ENCODE results near the gene ELF4.

Gene ELF4

GRCh38 chrX:130049821-130050220 lies 60.5 kb downstream of the ELF4 start:
- Histone ChIP-seq H3K27ac (ENCODE audit: low read depth, low read length) (no peak overlapping the region), H3K27me3 (ENCODE audit: control insufficient read depth, insufficient read depth, low read length) (no peaks in the 10 kb centered on the region), H3K36me3 (ENCODE audit: control insufficient read depth, insufficient read depth, low read length) (peaks cover 12% of the 10 kb centered on the region), H3K9ac (ENCODE audit: low read length) (no peak overlapping the region), H3K4me1 (ENCODE audit: control insufficient read depth, insufficient read depth, low read length) (no peaks in the 10 kb centered on the region), H3K4me3 (ENCODE audit: low read length) (no peak overlapping the region)

DNA sequence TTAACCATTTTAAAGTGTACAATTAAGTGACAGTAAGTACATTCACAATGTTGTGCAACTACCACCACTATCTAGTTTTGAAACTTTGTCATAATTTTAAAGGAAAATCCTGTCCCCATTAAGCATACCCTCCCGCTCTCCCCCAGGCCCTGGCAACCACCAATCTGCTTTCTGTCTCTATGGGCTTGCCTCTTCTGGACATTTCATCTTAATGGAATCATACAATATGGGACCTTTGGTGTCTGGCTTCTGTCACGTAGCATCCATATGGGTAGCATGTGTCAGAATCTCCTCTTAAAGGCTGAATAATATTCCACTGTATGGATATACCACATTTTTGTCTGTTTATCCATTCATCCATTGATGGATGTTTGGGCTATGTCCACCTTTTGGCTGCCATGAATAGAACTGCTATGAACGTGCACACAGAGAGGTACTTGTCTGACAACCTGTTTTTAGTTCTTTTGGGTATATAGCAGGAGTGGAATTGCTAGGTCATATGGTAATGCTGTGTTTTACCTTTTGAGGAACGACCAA lies 61.5 kb downstream of the ELF4 start:
- Histone ChIP-seq H3K27ac (ENCODE audit: low read depth, low read length) (no peak overlapping the region), H3K4me1 (ENCODE audit: control insufficient read depth, insufficient read depth, low read length) (no peaks in the 10 kb centered on the region), H3K4me3 (ENCODE audit: low read length) (no peak overlapping the region), H3K9ac (ENCODE audit: low read length) (no peak overlapping the region), H3K27me3 (ENCODE audit: control insufficient read depth, insufficient read depth, low read length) (no peaks in the 10 kb centered on the region), H3K36me3 (ENCODE audit: control insufficient read depth, insufficient read depth, low read length) (peaks cover 12% of the 10 kb centered on the region)

- no peak overlapping the region for H3K9ac ChIP-seq (ENCODE audit: low read length)
- no peak overlapping the region for H3K4me3 ChIP-seq (ENCODE audit: low read length)
- no peaks in the 10 kb centered on the region for H3K27me3 ChIP-seq (ENCODE audit: control insufficient read depth, insufficient read depth, low read length)
- peaks cover 10% of the 10 kb centered on the region for H3K36me3 ChIP-seq (ENCODE audit: control insufficient read depth, insufficient read depth, low read length)
- H3K27ac ChIP-seq (ENCODE audit: low read depth, low read length), result no peak overlapping the region
- no peaks in the 10 kb centered on the region for H3K4me1 ChIP-seq (ENCODE audit: control insufficient read depth, insufficient read depth, low read length)
Measured at GRCh38 chrX:130047416-130047815, 62.9 kb downstream of the ELF4 start.

DNA sequence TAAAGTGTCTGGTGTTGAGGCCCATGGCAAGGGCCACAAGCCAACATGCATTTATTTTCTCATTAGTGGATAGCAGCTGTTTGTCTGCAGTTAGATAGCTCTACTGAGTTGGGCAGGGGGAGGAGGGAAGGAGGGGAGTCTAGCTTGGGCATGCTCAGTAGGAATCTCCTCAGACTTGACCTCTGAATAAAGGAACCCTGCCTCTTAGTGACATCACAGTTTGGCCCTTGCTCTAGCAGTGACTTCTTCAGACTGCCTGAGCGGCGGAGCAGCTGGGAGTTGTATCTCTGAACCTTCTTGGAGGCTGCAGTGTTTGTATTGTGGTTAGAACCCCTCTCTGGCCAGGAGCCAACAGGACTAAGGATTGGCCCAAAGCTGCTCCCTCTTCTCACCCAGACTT lies 70.5 kb downstream of the ELF4 start:
- Histone ChIP-seq H3K4me1 (ENCODE audit: control insufficient read depth, insufficient read depth, low read length) (no peaks in the 10 kb centered on the region), H3K9ac (ENCODE audit: low read length) (no peak overlapping the region), H3K36me3 (ENCODE audit: control insufficient read depth, insufficient read depth, low read length) (peaks cover 16% of the 10 kb centered on the region), H3K27ac (ENCODE audit: low read depth, low read length) (no peak overlapping the region), H3K27me3 (ENCODE audit: control insufficient read depth, insufficient read depth, low read length) (no peaks in the 10 kb centered on the region), H3K4me3 (ENCODE audit: low read length) (no peak overlapping the region)

DNA sequence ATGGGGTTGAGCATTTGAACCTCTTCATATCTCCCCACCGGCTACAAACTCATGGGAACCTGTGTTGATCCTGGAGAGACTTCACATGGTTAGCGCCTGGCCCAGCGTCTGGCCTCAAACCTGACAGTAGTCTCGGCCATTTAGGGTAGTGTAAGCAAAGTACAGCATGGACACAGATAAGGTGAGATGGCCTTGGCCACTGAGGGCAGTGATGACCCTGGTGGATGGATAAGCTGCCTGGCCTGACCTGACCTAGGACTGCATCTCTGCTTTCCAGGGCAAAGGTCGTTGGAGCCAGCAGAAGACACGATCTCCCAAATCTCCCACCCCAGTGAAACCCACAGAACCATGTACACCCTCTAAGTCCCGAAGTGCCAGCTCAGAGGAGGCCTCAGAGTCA lies 76.1 kb downstream of the ELF4 start:
- no peak overlapping the region for H3K4me3 ChIP-seq (ENCODE audit: low read length)
- no peak overlapping the region for H3K9ac ChIP-seq (ENCODE audit: low read length)
- H3K4me1 ChIP-seq (ENCODE audit: control insufficient read depth, insufficient read depth, low read length), result no peaks in the 10 kb centered on the region
- H3K36me3 ChIP-seq (ENCODE audit: control insufficient read depth, insufficient read depth, low read length), result peaks cover 25% of the 10 kb centered on the region
- H3K27ac ChIP-seq (ENCODE audit: low read depth, low read length), result no peak overlapping the region
- no peaks in the 10 kb centered on the region for H3K27me3 ChIP-seq (ENCODE audit: control insufficient read depth, insufficient read depth, low read length)

- Histone ChIP-seq H3K27me3 (ENCODE audit: control insufficient read depth, insufficient read depth, low read length) (no peaks in the 10 kb centered on the region), H3K27ac (ENCODE audit: low read depth, low read length) (no peak overlapping the region), H3K4me3 (ENCODE audit: low read length) (no peak overlapping the region), H3K4me1 (ENCODE audit: control insufficient read depth, insufficient read depth, low read length) (no peaks in the 10 kb centered on the region), H3K36me3 (ENCODE audit: control insufficient read depth, insufficient read depth, low read length) (peaks cover 20% of the 10 kb centered on the region), H3K9ac (ENCODE audit: low read length) (no peak overlapping the region)
Measured at GRCh38 chrX:130032552-130032951, 77.7 kb downstream of the ELF4 start.

DNA sequence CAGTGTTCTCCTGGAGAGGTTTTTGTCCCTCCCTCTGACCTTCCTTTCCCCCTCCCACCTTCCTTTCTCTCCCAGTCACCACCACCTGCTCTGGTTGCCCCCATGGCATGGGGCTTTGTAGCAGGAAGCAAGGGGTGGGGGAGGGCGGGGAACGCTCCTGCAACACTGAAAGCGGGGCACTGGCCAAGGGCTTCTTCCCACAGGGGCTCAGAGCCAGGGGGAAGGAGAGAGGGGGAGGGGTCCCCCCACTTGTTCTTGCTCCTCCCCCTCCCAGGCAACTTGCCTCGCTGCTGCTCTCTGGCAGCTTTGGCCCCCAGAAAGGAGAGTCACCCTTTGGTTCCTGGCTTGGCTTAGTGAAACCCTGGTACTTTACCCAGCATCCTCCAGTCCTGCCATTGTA lies 79.5 kb downstream of the ELF4 start:
- Histone ChIP-seq H3K4me1 (ENCODE audit: control insufficient read depth, insufficient read depth, low read length) (no peaks in the 10 kb centered on the region), H3K9ac (ENCODE audit: low read length) (no peak overlapping the region), H3K36me3 (ENCODE audit: control insufficient read depth, insufficient read depth, low read length) (peaks cover 15% of the 10 kb centered on the region), H3K27me3 (ENCODE audit: control insufficient read depth, insufficient read depth, low read length) (no peaks in the 10 kb centered on the region), H3K4me3 (ENCODE audit: low read length) (no peak overlapping the region), H3K27ac (ENCODE audit: low read depth, low read length) (no peak overlapping the region)

DNA sequence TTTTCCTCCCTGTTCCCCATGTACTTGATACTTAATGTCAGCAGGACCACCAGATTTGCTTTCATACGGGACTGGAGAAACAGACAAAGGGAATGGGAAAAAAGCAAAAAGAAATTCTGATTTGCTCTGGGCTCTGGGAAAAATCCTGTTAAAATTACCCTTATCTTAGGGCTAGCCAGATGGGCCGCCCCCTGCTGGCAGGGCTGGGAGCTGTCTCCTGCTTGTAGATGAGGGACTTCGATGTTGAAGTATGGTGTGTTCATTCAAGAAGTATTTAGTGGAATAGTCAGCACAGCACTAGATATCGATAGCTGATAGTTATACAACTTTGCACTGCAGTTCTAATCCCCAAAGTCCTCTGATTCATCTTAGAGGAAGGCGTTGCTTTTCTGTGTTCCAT lies 82.1 kb downstream of the ELF4 start:
- no peaks in the 10 kb centered on the region for H3K27me3 ChIP-seq (ENCODE audit: control insufficient read depth, insufficient read depth, low read length)
- H3K36me3 ChIP-seq (ENCODE audit: control insufficient read depth, insufficient read depth, low read length), result peaks cover 11% of the 10 kb centered on the region
- H3K27ac ChIP-seq (ENCODE audit: low read depth, low read length), result no peak overlapping the region
- H3K9ac ChIP-seq (ENCODE audit: low read length), result no peak overlapping the region
- H3K4me3 ChIP-seq (ENCODE audit: low read length), result no peak overlapping the region
- no peaks in the 10 kb centered on the region for H3K4me1 ChIP-seq (ENCODE audit: control insufficient read depth, insufficient read depth, low read length)

- peaks cover 11% of the 10 kb centered on the region for H3K36me3 ChIP-seq (ENCODE audit: control insufficient read depth, insufficient read depth, low read length)
- no peak overlapping the region for H3K9ac ChIP-seq (ENCODE audit: low read length)
- H3K4me1 ChIP-seq (ENCODE audit: control insufficient read depth, insufficient read depth, low read length), result no peaks in the 10 kb centered on the region
- H3K27me3 ChIP-seq (ENCODE audit: control insufficient read depth, insufficient read depth, low read length), result no peaks in the 10 kb centered on the region
- no peak overlapping the region for H3K4me3 ChIP-seq (ENCODE audit: low read length)
- no peak overlapping the region for H3K27ac ChIP-seq (ENCODE audit: low read depth, low read length)
Measured at GRCh38 chrX:130027569-130027968, 82.7 kb downstream of the ELF4 start.

GRCh38 chrX:130025256-130025655 lies 85.0 kb downstream of the ELF4 start:
- peaks cover 5% of the 10 kb centered on the region for H3K36me3 ChIP-seq (ENCODE audit: control insufficient read depth, insufficient read depth, low read length)

DNA sequence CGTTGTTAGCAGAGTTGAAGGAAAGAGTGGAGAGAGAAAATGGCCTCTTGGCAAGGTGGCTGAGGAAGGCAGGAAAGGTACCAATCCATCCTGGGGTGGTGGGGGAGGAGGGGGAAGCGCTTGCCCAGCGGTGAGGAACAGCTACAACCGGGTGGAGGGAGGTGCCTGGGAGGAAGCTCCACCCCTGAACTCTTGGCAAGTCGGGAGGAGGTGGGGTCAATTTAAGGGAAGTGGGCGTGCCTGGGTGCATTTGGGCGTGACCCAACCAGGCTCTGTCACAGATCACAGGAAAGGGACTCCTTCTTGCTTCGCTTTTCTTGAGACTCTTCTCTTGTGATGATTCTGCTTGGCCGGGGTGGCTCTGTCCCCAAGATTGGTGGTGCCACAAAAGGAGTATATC lies 86.2 kb downstream of the ELF4 start:
- H3K9ac ChIP-seq (ENCODE audit: low read length), result no peak overlapping the region
- no peak overlapping the region for H3K4me3 ChIP-seq (ENCODE audit: low read length)
- no peaks in the 10 kb centered on the region for H3K27me3 ChIP-seq (ENCODE audit: control insufficient read depth, insufficient read depth, low read length)
- no peaks in the 10 kb centered on the region for H3K36me3 ChIP-seq (ENCODE audit: control insufficient read depth, insufficient read depth, low read length)
- H3K4me1 ChIP-seq (ENCODE audit: control insufficient read depth, insufficient read depth, low read length), result no peaks in the 10 kb centered on the region
- H3K27ac ChIP-seq (ENCODE audit: low read depth, low read length), result no peak overlapping the region

More at GRCh38 chrX:130025256-130025655, 85.0 kb downstream of the ELF4 start:
- no peaks in the 10 kb centered on the region for H3K27me3 ChIP-seq (ENCODE audit: control insufficient read depth, insufficient read depth, low read length)
- no peak overlapping the region for H3K27ac ChIP-seq (ENCODE audit: low read depth, low read length)
- no peaks in the 10 kb centered on the region for H3K4me1 ChIP-seq (ENCODE audit: control insufficient read depth, insufficient read depth, low read length)
- H3K4me3 ChIP-seq (ENCODE audit: low read length), result no peak overlapping the region
- no peak overlapping the region for H3K9ac ChIP-seq (ENCODE audit: low read length)

- Histone ChIP-seq H3K36me3 (ENCODE audit: control insufficient read depth, insufficient read depth, low read length) (no peaks in the 10 kb centered on the region), H3K9ac (ENCODE audit: low read length) (no peak overlapping the region), H3K4me3 (ENCODE audit: low read length) (no peak overlapping the region), H3K27ac (ENCODE audit: low read depth, low read length) (no peak overlapping the region), H3K4me1 (ENCODE audit: control insufficient read depth, insufficient read depth, low read length) (no peaks in the 10 kb centered on the region), H3K27me3 (ENCODE audit: control insufficient read depth, insufficient read depth, low read length) (no peaks in the 10 kb centered on the region)
Measured at GRCh38 chrX:130020661-130021324, 89.5 kb downstream of the ELF4 start.

DNA sequence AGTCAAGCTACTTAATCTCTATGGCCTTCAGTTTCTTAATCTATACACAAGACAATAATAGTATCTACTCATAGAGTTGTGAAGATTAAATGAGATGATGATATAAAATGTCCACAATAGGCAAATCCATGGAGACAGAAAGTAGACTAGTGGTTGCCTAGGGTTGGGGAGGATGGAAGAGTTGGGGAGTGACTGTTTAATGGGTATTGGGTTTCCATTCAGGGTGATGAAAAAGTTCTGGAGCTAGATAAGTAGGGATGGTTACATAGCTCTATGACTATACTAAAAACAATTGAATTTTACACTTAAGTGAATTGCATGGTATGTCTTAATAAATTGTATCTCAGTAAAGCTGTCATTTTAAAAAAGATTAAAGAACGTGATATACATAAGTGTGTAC lies 92.2 kb downstream of the ELF4 start:
- Histone ChIP-seq H3K9ac (ENCODE audit: low read length) (no peak overlapping the region), H3K36me3 (ENCODE audit: control insufficient read depth, insufficient read depth, low read length) (no peaks in the 10 kb centered on the region), H3K4me3 (ENCODE audit: low read length) (no peak overlapping the region), H3K4me1 (ENCODE audit: control insufficient read depth, insufficient read depth, low read length) (no peaks in the 10 kb centered on the region), H3K27me3 (ENCODE audit: control insufficient read depth, insufficient read depth, low read length) (no peaks in the 10 kb centered on the region), H3K27ac (ENCODE audit: low read depth, low read length) (no peak overlapping the region)

Data from rectal smooth muscle tissue (tissue), 1 donor.